IPS-18a (cell line): ENCODE data around the gene AATF.
A peak's percentile ranks its signal among the peaks of the same experiment; 100 is the strongest.

ENCODE experiments used
- H3K27ac ChIP-seq: one replicate; pipeline ENCODE4 v1.5.1; 2013; ENCODE audit warnings: low read length
- H3K27me3 ChIP-seq: one replicate; pipeline ENCODE4 v1.6.1; 2013; ENCODE audit warnings: mild to moderate bottlenecking, low read length; ENCODE audit not compliant: control insufficient read depth, insufficient read depth
- H3K36me3 ChIP-seq: one replicate; pipeline ENCODE4 v1.6.1; 2013; ENCODE audit warnings: low read depth, low read length; ENCODE audit not compliant: control insufficient read depth
- H3K4me1 ChIP-seq: one replicate; pipeline ENCODE4 v1.6.1; 2013; ENCODE audit warnings: low read depth, low read length; ENCODE audit not compliant: control insufficient read depth
- H3K4me3 ChIP-seq: one replicate; pipeline ENCODE4 v1.5.1; 2013; ENCODE audit warnings: low read length
- H3K9ac ChIP-seq: one replicate; pipeline ENCODE4 v1.6.1; 2013; ENCODE audit warnings: mild to moderate bottlenecking, low read length, moderate library complexity
- H3K9me3 ChIP-seq: one replicate; pipeline ENCODE4 v1.6.1; 2013; ENCODE audit warnings: low read depth, low read length; ENCODE audit not compliant: control insufficient read depth

AATF gene

DNA sequence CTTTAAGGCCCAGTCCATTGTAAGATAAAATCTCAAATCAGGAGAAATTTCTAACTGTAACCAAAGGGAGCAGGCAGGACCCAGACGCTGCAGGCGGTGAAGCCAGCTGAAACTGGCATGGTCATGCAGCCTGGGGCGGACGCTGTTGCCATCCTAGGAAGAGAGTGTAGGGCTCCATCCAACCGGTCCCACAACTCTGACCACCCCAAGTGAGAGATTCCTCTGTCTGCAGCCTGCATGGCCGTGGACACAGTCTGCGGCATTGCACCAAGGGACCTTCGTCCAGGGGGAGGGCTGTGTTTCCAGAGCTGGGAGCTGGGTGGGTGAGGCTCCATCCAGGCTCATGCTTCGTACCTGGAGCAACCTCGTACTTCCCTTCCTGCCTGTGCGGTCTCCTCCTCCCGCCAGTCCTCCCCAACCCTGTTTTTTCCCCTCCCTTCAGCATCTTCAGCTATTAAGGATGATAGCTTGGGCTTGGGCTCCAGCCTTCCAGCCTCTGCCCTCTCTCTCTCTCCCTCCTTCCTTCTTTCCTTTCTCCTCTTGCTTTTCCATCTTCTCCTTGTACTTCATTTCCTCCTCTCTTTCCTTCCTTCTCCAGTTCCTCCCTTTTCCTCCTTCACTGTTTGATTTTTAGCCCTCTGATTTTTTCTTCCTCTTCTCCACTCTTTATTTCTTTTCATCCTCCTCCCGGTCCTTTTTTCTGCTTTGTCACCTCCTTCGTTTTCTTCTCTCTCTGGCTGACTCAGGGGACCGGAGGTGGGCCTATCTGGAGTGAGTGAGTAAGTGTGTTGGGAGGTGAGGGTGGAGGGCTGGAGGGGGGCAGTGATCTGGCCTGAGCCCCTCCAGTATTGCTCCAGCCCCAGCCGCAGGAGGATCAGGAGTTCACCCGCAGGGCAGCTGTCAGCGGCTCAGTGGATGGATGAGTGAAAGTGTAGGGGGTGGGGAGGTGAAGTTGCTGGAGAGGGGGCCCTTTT is 28.4 kb upstream of the AATF start:
- no peak overlapping the region for H3K4me3 ChIP-seq
- peaks cover 21% of the 10 kb centered on the region for H3K27me3 ChIP-seq
- no peaks in the 10 kb centered on the region for H3K36me3 ChIP-seq
- H3K4me1 ChIP-seq = peaks cover 37% of the 10 kb centered on the region
- no peak overlapping the region for H3K9ac ChIP-seq
- no peaks in the 10 kb centered on the region for H3K9me3 ChIP-seq
- H3K27ac ChIP-seq = no peak overlapping the region

DNA sequence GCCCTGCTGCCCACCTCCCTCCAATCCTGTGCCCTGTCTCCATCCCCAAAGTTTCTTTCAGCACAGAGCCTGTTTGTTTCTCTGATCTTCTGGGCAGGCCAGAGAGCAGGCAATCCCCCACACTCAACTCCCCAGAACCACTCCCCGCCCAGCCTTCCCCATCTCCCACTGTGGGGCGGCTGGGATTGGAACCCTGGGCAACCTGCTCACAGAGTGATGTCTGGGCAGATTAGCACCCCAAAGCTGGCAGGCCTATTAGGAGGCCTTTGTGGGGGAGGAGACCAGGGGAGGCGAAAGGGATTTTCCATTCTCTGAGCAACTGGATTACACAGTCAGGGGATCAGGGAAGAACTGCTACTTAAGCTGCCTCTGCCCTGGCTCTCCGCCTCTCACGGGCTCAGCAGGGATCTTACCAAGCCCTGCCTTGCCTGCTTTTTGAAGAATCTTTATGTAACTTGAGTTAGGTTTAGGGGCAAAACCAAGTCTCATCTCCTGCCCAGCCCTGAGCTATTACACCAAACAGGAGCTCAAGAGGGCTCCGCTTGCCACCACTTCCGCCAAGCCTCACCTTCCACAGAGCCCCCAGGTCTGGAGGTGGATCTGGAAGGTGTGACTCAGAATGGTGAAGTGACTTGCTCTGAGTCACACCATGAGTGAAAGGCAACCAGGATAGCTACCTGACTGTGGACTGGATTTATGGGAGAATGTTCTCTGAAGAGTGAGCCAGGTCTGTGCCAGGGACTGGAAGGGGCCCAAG is 27.5 kb upstream of the AATF start:
- Histone ChIP-seq H3K4me3 (no peak overlapping the region), H3K27ac (no peak overlapping the region)

DNA sequence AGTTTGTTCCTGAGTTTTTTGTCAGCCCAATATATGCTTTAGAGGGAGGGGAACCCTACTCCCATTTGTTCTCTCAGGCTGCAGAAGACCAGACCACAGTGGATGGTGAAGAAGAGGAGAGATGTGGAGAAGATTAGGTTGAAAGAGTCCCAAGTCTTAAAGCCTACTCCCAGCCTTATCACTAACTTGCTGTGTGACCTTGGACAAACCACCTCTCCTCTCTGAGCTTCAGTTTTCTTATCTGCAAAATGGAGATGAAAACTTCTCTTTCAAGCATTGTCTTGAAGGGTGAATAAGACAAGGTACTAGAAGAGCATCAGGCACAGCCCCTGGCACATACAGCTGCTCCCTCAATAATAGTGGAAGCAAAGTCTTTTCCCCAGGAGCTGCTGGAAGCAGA is 26.6 kb upstream of the AATF start:
- Histone ChIP-seq H3K27me3 (peaks cover 35% of the 10 kb centered on the region), H3K9me3 (no peaks in the 10 kb centered on the region)

More for the DNA sequence above, 27.5 kb upstream of the AATF start:
- H3K4me1 ChIP-seq = peaks cover 37% of the 10 kb centered on the region
- H3K36me3 ChIP-seq = no peaks in the 10 kb centered on the region
- H3K9ac ChIP-seq = no peak overlapping the region
- H3K27me3 ChIP-seq = peaks cover 28% of the 10 kb centered on the region
- H3K9me3 ChIP-seq = no peaks in the 10 kb centered on the region

GRCh38 chr17:36923814-36924221 is 24.9 kb upstream of the AATF start:
- Histone ChIP-seq H3K27me3 (peaks cover 52% of the 10 kb centered on the region), H3K4me3 (no peak overlapping the region), H3K27ac (no peak overlapping the region), H3K4me1 (peaks cover 39% of the 10 kb centered on the region), H3K9me3 (no peaks in the 10 kb centered on the region), H3K36me3 (no peaks in the 10 kb centered on the region), H3K9ac (no peak overlapping the region)

More for the DNA sequence above, 26.6 kb upstream of the AATF start:
- H3K4me1 ChIP-seq = peaks cover 37% of the 10 kb centered on the region
- H3K36me3 ChIP-seq = no peaks in the 10 kb centered on the region
- H3K4me3 ChIP-seq = no peak overlapping the region
- no peak overlapping the region for H3K27ac ChIP-seq
- H3K9ac ChIP-seq = no peak overlapping the region

- H3K27ac ChIP-seq = no peak overlapping the region
- H3K4me1 ChIP-seq = peaks cover 33% of the 10 kb centered on the region
- peaks cover 67% of the 10 kb centered on the region for H3K27me3 ChIP-seq
- H3K9ac ChIP-seq = no peak overlapping the region
- H3K9me3 ChIP-seq = no peaks in the 10 kb centered on the region
- no peaks in the 10 kb centered on the region for H3K36me3 ChIP-seq
- no peak overlapping the region for H3K4me3 ChIP-seq
Observed at GRCh38 chr17:36926226-36926625, 22.5 kb upstream of the AATF start.

GRCh38 chr17:36926701-36927100 is 22.1 kb upstream of the AATF start:
- Histone ChIP-seq H3K27ac (no peak overlapping the region), H3K27me3 (peaks cover 71% of the 10 kb centered on the region), H3K36me3 (no peaks in the 10 kb centered on the region), H3K9me3 (no peaks in the 10 kb centered on the region), H3K9ac (no peak overlapping the region), H3K4me1 (peaks cover 28% of the 10 kb centered on the region), H3K4me3 (no peak overlapping the region)

GRCh38 chr17:36928471-36929345 is 20.0 kb upstream of the AATF start:
- no peak overlapping the region for H3K27ac ChIP-seq
- peak overlapping the region; percentile 37 for H3K4me3 ChIP-seq
- H3K9me3 ChIP-seq = no peaks in the 10 kb centered on the region
- H3K27me3 ChIP-seq = peaks cover 84% of the 10 kb centered on the region
- H3K36me3 ChIP-seq = no peaks in the 10 kb centered on the region
- no peak overlapping the region for H3K9ac ChIP-seq
- H3K4me1 ChIP-seq = peaks cover 37% of the 10 kb centered on the region

DNA sequence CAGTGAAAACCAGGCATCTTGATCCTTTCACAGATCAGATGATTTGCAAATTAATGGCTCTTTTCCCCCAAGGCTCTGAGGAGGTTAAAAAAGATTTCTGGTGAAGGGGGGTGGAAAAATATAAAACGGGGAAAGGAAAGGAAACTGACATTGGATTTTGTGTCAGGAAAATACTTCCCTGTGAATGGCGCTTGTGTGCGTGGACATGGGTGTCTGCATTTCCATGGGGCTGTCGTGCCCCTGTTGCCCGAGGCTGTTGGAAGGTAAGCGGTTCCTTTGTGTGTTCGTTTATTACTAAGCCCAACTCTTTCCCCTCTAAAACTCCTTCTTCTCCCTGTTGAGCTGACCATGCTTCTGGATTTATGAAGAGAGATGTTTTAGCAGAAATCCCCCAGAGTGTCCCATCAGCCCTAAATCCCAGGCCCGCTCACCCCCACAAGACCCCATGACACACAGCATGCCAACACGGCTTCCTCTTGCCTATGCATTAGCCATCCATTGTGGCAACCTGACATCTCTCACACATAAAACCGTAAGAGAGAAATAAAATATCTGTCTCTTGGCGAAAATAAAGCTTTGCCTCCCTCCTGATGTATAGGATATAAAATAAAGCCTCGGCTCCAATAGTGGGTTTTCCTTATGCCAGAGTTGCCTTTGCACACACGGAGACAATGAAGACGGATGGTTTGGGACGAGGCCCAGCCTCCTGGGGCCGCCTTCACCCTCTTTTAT is 18.7 kb upstream of the AATF start:
- H3K9ac ChIP-seq = no peak overlapping the region
- H3K27me3 ChIP-seq = peaks cover 94% of the 10 kb centered on the region
- H3K4me1 ChIP-seq = peaks cover 42% of the 10 kb centered on the region
- no peaks in the 10 kb centered on the region for H3K36me3 ChIP-seq
- no peak overlapping the region for H3K4me3 ChIP-seq
- no peak overlapping the region for H3K27ac ChIP-seq
- H3K9me3 ChIP-seq = no peaks in the 10 kb centered on the region

GRCh38 chr17:36930583-36930900 is 18.2 kb upstream of the AATF start:
- no peaks in the 10 kb centered on the region for H3K9me3 ChIP-seq
- peaks cover 46% of the 10 kb centered on the region for H3K4me1 ChIP-seq
- H3K4me3 ChIP-seq = no peak overlapping the region
- no peaks in the 10 kb centered on the region for H3K36me3 ChIP-seq
- no peak overlapping the region for H3K27ac ChIP-seq
- no peak overlapping the region for H3K9ac ChIP-seq
- H3K27me3 ChIP-seq = peaks cover 96% of the 10 kb centered on the region

GRCh38 chr17:36931096-36931696 is 17.6 kb upstream of the AATF start:
- Histone ChIP-seq H3K27ac (no peak overlapping the region), H3K4me3 (no peak overlapping the region), H3K9ac (no peak overlapping the region), H3K9me3 (no peaks in the 10 kb centered on the region), H3K4me1 (peaks cover 46% of the 10 kb centered on the region), H3K36me3 (no peaks in the 10 kb centered on the region), H3K27me3 (peaks cover 98% of the 10 kb centered on the region)
